Measurements from ENCODE around the gene ETV7.
"Not testable (repeated sequence)": the region's sequence is repeated elsewhere in the genome, so short reads cannot be mapped to it uniquely, and the experiment has no call there.

The ETV7 gene

GRCh38 chr6:36363371-36363752, 24.1 kb downstream of the ETV7 start:
- not testable (repeated sequence) for DNase-seq (ENCODE audit: low read depth)

- no peak for DNase-seq (ENCODE audit: low read depth)
Measured at GRCh38 chr6:36362551-36363370, 24.7 kb downstream of the ETV7 start.

GRCh38 chr6:36361071-36361470, 26.4 kb downstream of the ETV7 start:
- DNase-seq (ENCODE audit: low read depth): no peak

GRCh38 chr6:36360241-36361054, 27.0 kb downstream of the ETV7 start:
- DNase-seq (ENCODE audit: low read depth): peak; percentile 32

- DNase-seq (ENCODE audit: low read depth): no peak
Measured at GRCh38 chr6:36358226-36358915, 29.1 kb downstream of the ETV7 start.

- DNase-seq (ENCODE audit: low read depth): no peak
Measured at GRCh38 chr6:36357872-36358225, 29.6 kb downstream of the ETV7 start.

- DNase-seq (ENCODE audit: low read depth): no peak
Measured at GRCh38 chr6:36355819-36356218, 31.6 kb downstream of the ETV7 start.

GRCh38 chr6:36353411-36353915, 34.0 kb downstream of the ETV7 start:
- DNase-seq (ENCODE audit: low read depth): no peak

- DNase-seq (ENCODE audit: low read depth): no peak
Measured at GRCh38 chr6:36352477-36353157, 34.9 kb downstream of the ETV7 start.

- no peak for DNase-seq (ENCODE audit: low read depth)
Measured at GRCh38 chr6:36350681-36351571, 36.5 kb downstream of the ETV7 start.

GRCh38 chr6:36350082-36350481, 37.4 kb downstream of the ETV7 start:
- DNase-seq (ENCODE audit: low read depth): no peak

- DNase-seq (ENCODE audit: low read depth): no peak
Measured at GRCh38 chr6:36349240-36349639, 38.2 kb downstream of the ETV7 start.

GRCh38 chr6:36347621-36348020, 39.8 kb downstream of the ETV7 start:
- no peak for DNase-seq (ENCODE audit: low read depth)

GRCh38 chr6:36346486-36347273, 40.8 kb downstream of the ETV7 start:
- no peak for DNase-seq (ENCODE audit: low read depth)

GRCh38 chr6:36345681-36346466, 41.6 kb downstream of the ETV7 start:
- DNase-seq (ENCODE audit: low read depth): no peak

- no peak for DNase-seq (ENCODE audit: low read depth)
Measured at GRCh38 chr6:36343109-36343680, 44.3 kb downstream of the ETV7 start.

- peak; percentile 44 for DNase-seq (ENCODE audit: low read depth)
Measured at GRCh38 chr6:36340618-36341454, 46.6 kb downstream of the ETV7 start.

- DNase-seq (ENCODE audit: low read depth): no peak
Measured at GRCh38 chr6:36340306-36340617, 47.2 kb downstream of the ETV7 start.

Data from activated T-helper 1 cell treated with Interleukin-2 at 50 U/mL for 16 hours (primary cell).